Measurements from ENCODE around the gene PPP2CA.
"Not testable (repeated sequence)": the region's sequence is repeated elsewhere in the genome, so short reads cannot be mapped to it uniquely, and the experiment has no call there.

The PPP2CA gene

GRCh38 chr5:134225780-134226440 lies at the start of gene PPP2CA:
PPP2CA (minus strand) TSS chr5:134226073; CDS start chr5:134225861, 212 bp downstream.
- Mint-ChIP-seq H3K4me1 (peaks cover 29% of the 10 kb centered on the region), H3K9me3 (no peaks in the 10 kb centered on the region), H3K27ac (peak within 1 kb of the TSS; percentile 100), H3K4me3 (peak within 1 kb of the TSS; percentile 98), H3K36me3 (peaks cover 4% of the 10 kb centered on the region), H3K27me3 (no peaks in the 10 kb centered on the region)
- ATAC-seq (ENCODE audit: low read depth) (peak; percentile 72), DNase-seq (ENCODE audit: low spot score in 2 of 2) (peak; percentile 99 to 100)

DNA sequence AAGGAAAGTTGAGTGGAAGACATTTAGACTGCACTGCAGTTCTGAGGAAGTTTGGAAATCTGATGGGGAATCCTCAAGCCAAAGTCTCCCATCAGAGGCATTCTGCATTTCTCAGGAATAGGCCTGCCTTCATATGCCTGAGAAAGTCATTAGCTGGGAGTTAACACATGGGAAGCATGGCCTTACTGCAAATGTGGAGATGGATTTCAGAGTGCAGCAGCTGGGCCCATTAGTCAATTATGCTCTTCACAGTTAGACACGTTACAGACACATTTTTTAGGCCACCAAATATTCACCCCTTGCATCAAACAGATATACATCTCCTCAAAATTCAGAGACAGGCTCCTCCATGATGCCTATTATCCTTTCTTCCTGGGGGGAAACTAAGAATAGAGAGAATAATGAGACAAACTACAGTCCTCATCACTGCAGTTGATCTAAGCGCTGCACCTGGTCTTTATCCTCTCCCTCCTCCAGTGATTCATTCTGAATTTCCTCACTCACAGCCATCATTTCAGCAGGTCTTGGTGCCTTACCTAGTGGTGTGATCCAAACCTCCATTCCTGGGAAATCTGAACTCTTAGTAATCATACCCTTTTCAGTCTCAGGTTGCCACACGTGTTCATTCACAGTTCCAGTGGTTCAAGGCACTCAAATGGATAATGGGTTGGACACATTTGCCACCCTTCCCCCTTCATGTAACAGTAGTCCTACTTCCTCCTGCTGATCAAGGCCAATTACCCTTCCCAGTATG lies 47.9 kb upstream of the PPP2CA start:
- H3K27ac Mint-ChIP-seq: no peak overlapping the region

GRCh38 chr5:134271059-134271458 lies 45.2 kb upstream of the PPP2CA start:
- H3K36me3 Mint-ChIP-seq: peaks cover 2% of the 10 kb centered on the region
- no peak overlapping the region for H3K27ac Mint-ChIP-seq
- peaks cover 10% of the 10 kb centered on the region for H3K27me3 Mint-ChIP-seq
- H3K9me3 Mint-ChIP-seq: peaks cover 6% of the 10 kb centered on the region
- no peak overlapping the region for H3K4me3 Mint-ChIP-seq
- no peak for ATAC-seq (ENCODE audit: low read depth)
- H3K4me1 Mint-ChIP-seq: no peaks in the 10 kb centered on the region
- no peak for DNase-seq (ENCODE audit: low spot score in 2 of 2)

More for the DNA sequence above, 47.9 kb upstream of the PPP2CA start:
- no peak for DNase-seq (ENCODE audit: low spot score in 2 of 2)
- Mint-ChIP-seq H3K27me3 (peaks cover 13% of the 10 kb centered on the region), H3K4me3 (no peak overlapping the region), H3K4me1 (no peaks in the 10 kb centered on the region), H3K9me3 (peaks cover 6% of the 10 kb centered on the region), H3K36me3 (peaks cover 2% of the 10 kb centered on the region)
- no peak for ATAC-seq (ENCODE audit: low read depth)

DNA sequence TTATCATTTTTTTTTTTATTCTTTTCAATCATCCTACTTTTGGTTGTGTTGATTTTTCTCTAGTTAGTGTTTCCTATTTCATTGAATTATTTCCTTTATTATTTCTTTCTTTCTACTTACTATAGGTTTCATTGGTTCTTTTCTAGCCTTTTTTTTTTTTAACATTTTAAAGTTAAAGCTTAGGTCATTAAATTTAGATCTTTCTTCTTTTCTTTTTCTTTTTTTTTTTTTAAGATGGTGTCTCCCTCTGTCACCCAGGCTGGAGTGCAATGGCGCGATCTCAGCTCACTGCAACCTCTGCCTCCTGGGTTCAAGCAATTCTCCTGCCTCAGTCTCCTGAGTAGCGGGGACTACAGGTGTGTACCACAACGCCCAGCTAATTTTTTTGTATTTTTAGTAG lies 43.0 kb upstream of the PPP2CA start:
- DNase-seq (ENCODE audit: low spot score in 2 of 2) (no peak), ATAC-seq (ENCODE audit: low read depth) (no peak)
- Mint-ChIP-seq H3K9me3 (peaks cover 8% of the 10 kb centered on the region), H3K4me3 (no peak overlapping the region), H3K4me1 (no peaks in the 10 kb centered on the region), H3K27ac (no peak overlapping the region), H3K36me3 (peaks cover 2% of the 10 kb centered on the region), H3K27me3 (peaks cover 7% of the 10 kb centered on the region)

DNA sequence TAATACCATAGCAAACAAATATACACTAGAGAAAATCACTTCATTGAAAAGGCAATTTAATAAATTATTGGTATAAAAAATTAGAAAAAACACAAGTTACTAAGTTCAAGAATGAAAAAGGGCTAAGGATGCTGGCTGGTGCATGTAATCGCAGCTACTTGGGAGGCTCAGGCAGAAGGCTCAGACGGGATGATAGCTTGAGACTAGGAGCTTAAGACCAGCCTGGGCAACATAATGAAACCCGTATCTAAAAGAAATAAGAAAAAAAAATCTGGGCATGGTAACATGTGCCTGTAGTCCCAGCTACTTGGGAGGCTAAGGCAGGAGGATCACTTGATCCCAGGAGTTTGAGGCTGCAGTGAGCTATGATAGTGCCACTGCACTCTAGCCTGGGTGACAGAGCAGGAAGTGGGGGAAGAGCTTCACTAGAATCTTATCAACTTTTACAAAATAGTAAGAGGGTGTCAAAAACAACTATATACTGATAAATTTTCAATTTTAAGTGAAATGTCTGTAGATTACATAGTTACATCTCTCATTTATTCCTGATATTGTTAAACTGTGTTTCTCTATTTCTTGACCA lies 42.2 kb upstream of the PPP2CA start:
- peaks cover 11% of the 10 kb centered on the region for H3K9me3 Mint-ChIP-seq

GRCh38 chr5:134267366-134268018 lies 41.6 kb upstream of the PPP2CA start:
- ATAC-seq (ENCODE audit: low read depth) (no peak), DNase-seq (ENCODE audit: low spot score in 2 of 2) (no peak)
- Mint-ChIP-seq H3K27ac (no peak overlapping the region), H3K9me3 (peaks cover 11% of the 10 kb centered on the region), H3K36me3 (peaks cover 3% of the 10 kb centered on the region), H3K4me1 (no peaks in the 10 kb centered on the region), H3K4me3 (no peak overlapping the region), H3K27me3 (peaks cover 7% of the 10 kb centered on the region)

More for the DNA sequence above, 42.2 kb upstream of the PPP2CA start:
- peaks cover 7% of the 10 kb centered on the region for H3K27me3 Mint-ChIP-seq
- H3K4me1 Mint-ChIP-seq: no peaks in the 10 kb centered on the region
- no peak overlapping the region for H3K27ac Mint-ChIP-seq
- no peak overlapping the region for H3K4me3 Mint-ChIP-seq
- peaks cover 2% of the 10 kb centered on the region for H3K36me3 Mint-ChIP-seq
- ATAC-seq (ENCODE audit: low read depth): no peak
- DNase-seq (ENCODE audit: low spot score in 2 of 2): no peak

DNA sequence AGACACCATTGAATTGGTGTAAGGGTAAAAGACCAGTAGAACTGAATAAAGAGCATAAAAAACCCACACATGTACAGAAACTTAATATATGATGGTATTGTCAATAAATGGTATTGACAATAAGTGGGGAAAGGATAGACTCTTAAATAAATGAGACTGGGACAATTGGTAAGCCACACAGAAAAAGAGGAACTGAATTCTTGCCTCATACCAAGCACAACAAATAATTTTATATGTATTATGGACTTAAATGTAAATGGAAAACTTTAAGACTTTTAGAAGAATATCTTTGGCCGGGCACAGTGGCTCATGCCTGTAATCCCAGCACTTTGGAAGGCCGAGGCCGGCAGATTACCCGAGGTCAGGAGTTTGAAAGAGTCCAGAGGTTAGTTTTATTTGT lies 37.9 kb upstream of the PPP2CA start:
- H3K36me3 Mint-ChIP-seq: peaks cover 4% of the 10 kb centered on the region
- peaks cover 3% of the 10 kb centered on the region for H3K27me3 Mint-ChIP-seq
- H3K4me1 Mint-ChIP-seq: no peaks in the 10 kb centered on the region

GRCh38 chr5:134262629-134263028 lies 36.8 kb upstream of the PPP2CA start:
- not testable (repeated sequence) for ATAC-seq (ENCODE audit: low read depth); H3K27me3 Mint-ChIP-seq; H3K4me1 Mint-ChIP-seq; H3K36me3 Mint-ChIP-seq; H3K27ac Mint-ChIP-seq; H3K4me3 Mint-ChIP-seq; DNase-seq (ENCODE audit: low spot score in 2 of 2); H3K9me3 Mint-ChIP-seq

More for the DNA sequence above, 37.9 kb upstream of the PPP2CA start:
- no peak for DNase-seq (ENCODE audit: low spot score in 2 of 2)
- H3K9me3 Mint-ChIP-seq: peaks cover 5% of the 10 kb centered on the region
- no peak overlapping the region for H3K4me3 Mint-ChIP-seq
- ATAC-seq (ENCODE audit: low read depth): no peak
- H3K27ac Mint-ChIP-seq: no peak overlapping the region

GRCh38 chr5:134258896-134259295 lies 33.0 kb upstream of the PPP2CA start:
- Mint-ChIP-seq H3K4me3 (no peak overlapping the region), H3K36me3 (peaks cover 4% of the 10 kb centered on the region), H3K27ac (no peak overlapping the region), H3K9me3 (peaks cover 3% of the 10 kb centered on the region), H3K4me1 (no peaks in the 10 kb centered on the region), H3K27me3 (peaks cover 4% of the 10 kb centered on the region)
- ATAC-seq (ENCODE audit: low read depth) (no peak), DNase-seq (ENCODE audit: low spot score in 2 of 2) (no peak)

DNA sequence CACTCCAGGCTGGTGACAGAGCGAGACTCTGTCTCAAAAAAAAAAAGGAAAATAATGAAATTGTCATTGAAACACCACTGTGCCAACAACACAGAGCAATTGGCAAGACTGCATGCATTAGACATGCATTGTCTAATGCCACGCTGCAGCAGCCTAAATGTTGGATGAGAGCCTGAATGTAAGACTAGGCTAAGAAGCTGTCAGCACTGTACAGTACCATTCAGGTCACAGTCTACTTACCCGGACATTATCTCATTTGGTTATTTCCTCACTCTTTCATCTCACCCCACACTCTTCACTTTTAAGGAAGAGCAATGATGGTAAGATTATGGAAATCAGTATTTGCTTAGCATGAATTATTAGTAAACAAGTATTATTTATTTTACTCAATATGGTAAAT lies 31.3 kb upstream of the PPP2CA start:
- Mint-ChIP-seq H3K27ac (no peak overlapping the region), H3K4me1 (no peaks in the 10 kb centered on the region), H3K9me3 (no peaks in the 10 kb centered on the region), H3K36me3 (no peaks in the 10 kb centered on the region), H3K27me3 (peaks cover 5% of the 10 kb centered on the region), H3K4me3 (no peak overlapping the region)
- no peak for ATAC-seq (ENCODE audit: low read depth)
- DNase-seq (ENCODE audit: low spot score in 2 of 2): no peak

GRCh38 chr5:134255418-134256150 lies 29.7 kb upstream of the PPP2CA start:
- Mint-ChIP-seq H3K36me3 (no peaks in the 10 kb centered on the region), H3K27ac (no peak overlapping the region), H3K4me1 (no peaks in the 10 kb centered on the region), H3K9me3 (no peaks in the 10 kb centered on the region), H3K27me3 (peaks cover 5% of the 10 kb centered on the region), H3K4me3 (no peak overlapping the region)
- DNase-seq (ENCODE audit: low spot score in 2 of 2) (no peak), ATAC-seq (ENCODE audit: low read depth) (no peak)

- H3K4me3 Mint-ChIP-seq: not testable (repeated sequence)
Observed at GRCh38 chr5:134253368-134254153, 27.7 kb upstream of the PPP2CA start.

GRCh38 chr5:134252671-134253070 lies 26.8 kb upstream of the PPP2CA start:
- Mint-ChIP-seq H3K4me1 (no peaks in the 10 kb centered on the region), H3K4me3 (no peak overlapping the region), H3K27ac (no peak overlapping the region), H3K36me3 (no peaks in the 10 kb centered on the region), H3K9me3 (no peaks in the 10 kb centered on the region), H3K27me3 (peaks cover 5% of the 10 kb centered on the region)
- ATAC-seq (ENCODE audit: low read depth) (no peak), DNase-seq (ENCODE audit: low spot score in 2 of 2) (no peak)

More at GRCh38 chr5:134253368-134254153, 27.7 kb upstream of the PPP2CA start:
- not testable (repeated sequence) for H3K27ac Mint-ChIP-seq; H3K4me1 Mint-ChIP-seq; DNase-seq (ENCODE audit: low spot score in 2 of 2); H3K36me3 Mint-ChIP-seq; H3K9me3 Mint-ChIP-seq; H3K27me3 Mint-ChIP-seq; ATAC-seq (ENCODE audit: low read depth)

Measured in memory B cell (primary cell).